Middle frontal gyrus (tissue), 1 donor: ENCODE results near the gene SV2C.
A peak's percentile ranks its signal among the peaks of the same experiment; 100 is the strongest.

Experiments used
- DNase-seq: peaks from one replicate; pipeline ENCODE4 v3.0.0-alpha.2; 2015; ENCODE audit warnings: low spot score; ENCODE audit errors: extremely low spot score

Gene SV2C

GRCh38 chr5:76250463-76250862 lies 167.3 kb downstream of the SV2C start:
- DNase-seq = no peak

- no peak for DNase-seq
Measured at GRCh38 chr5:76251656-76252055, 168.5 kb downstream of the SV2C start.

GRCh38 chr5:76252437-76252836 lies 169.3 kb downstream of the SV2C start:
- DNase-seq = no peak

GRCh38 chr5:76256116-76256889 lies 173.1 kb downstream of the SV2C start:
- DNase-seq = peak; percentile 64

- no peak for DNase-seq
Measured at GRCh38 chr5:76257225-76257833, 174.1 kb downstream of the SV2C start.

- no peak for DNase-seq
Measured at GRCh38 chr5:76257897-76258296, 174.7 kb downstream of the SV2C start.

GRCh38 chr5:76264681-76265080 lies 181.5 kb downstream of the SV2C start:
- no peak for DNase-seq

GRCh38 chr5:76269259-76269931 lies 186.2 kb downstream of the SV2C start:
- no peak for DNase-seq

- no peak for DNase-seq
Measured at GRCh38 chr5:76269932-76270610, 186.9 kb downstream of the SV2C start.

GRCh38 chr5:76271836-76272235 lies 188.7 kb downstream of the SV2C start:
- no peak for DNase-seq

- DNase-seq = no peak
Measured at GRCh38 chr5:76273206-76273885, 190.2 kb downstream of the SV2C start.

- DNase-seq = no peak
Measured at GRCh38 chr5:76274571-76274970, 191.4 kb downstream of the SV2C start.

- no peak for DNase-seq
Measured at GRCh38 chr5:76277736-76278135, 194.6 kb downstream of the SV2C start.

- DNase-seq = no peak
Measured at GRCh38 chr5:76278261-76278789, 195.1 kb downstream of the SV2C start.

- no peak for DNase-seq
Measured at GRCh38 chr5:76280494-76280893, 197.3 kb downstream of the SV2C start.

GRCh38 chr5:76283670-76284069 lies 200.5 kb downstream of the SV2C start:
- no peak for DNase-seq

- DNase-seq = no peak
Measured at GRCh38 chr5:76289692-76290091, 206.5 kb downstream of the SV2C start.

GRCh38 chr5:76290321-76290757 lies 207.2 kb downstream of the SV2C start:
- DNase-seq = no peak

- no peak for DNase-seq
Measured at GRCh38 chr5:76291305-76292077, 208.3 kb downstream of the SV2C start.

- no peak for DNase-seq
Measured at GRCh38 chr5:76292620-76293322, 209.6 kb downstream of the SV2C start.
